Measurements from ENCODE around the gene HBA1.
"Not testable (repeated sequence)": the region's sequence is repeated elsewhere in the genome, so short reads cannot be mapped to it uniquely, and the experiment has no call there.

HBA1 gene

GRCh38 chr16:176477-177382 lies at the start of gene HBA1:
Gene HBA1, plus strand, starts transcription at chr16:176680. Its CDS starts 37 bp downstream, at chr16:176717.
- not testable (repeated sequence) for DNase-seq

DNA sequence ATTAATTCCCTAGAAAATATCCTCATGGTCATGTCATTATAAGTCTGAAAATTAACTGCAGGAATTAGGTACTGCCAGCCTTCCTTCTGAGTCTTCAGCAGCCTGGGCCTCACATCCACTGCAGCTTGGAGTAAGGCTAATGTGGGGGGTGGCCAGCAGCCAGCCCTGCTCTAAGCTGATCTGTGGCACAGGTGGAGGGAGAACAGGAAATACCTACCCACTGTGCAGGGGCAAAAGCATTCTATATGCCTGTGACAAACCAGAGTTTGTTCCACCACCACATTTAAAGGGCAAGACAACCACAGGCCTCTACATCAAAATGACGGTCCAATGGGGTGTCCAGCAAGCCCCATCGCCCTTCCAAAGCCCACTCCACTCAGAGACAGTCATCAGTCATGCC lies 47.4 kb upstream of the HBA1 start:
- no peak for DNase-seq

- DNase-seq: no peak
These were observed 45.8 kb upstream of the HBA1 start for GRCh38 chr16:130533-131173.

DNA sequence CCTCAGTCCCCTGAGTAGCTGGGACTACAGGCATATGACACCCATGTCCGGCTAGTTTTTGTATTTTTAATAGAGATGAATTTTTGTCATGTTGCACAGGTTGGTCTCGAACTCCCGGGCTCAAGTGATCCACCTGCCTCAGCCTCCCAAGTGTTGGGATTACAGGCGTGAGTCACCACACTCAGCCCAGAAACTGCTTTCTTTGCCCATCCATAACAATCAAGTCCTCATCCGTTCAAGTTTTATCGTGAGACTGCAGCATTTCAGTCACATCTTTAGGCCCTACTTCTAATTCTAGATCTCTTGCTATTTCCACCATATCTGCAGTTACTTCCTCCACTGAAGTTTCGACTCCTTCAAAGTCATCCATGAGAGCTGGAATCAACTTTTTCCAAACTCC lies 44.4 kb upstream of the HBA1 start:
- DNase-seq: no peak

DNA sequence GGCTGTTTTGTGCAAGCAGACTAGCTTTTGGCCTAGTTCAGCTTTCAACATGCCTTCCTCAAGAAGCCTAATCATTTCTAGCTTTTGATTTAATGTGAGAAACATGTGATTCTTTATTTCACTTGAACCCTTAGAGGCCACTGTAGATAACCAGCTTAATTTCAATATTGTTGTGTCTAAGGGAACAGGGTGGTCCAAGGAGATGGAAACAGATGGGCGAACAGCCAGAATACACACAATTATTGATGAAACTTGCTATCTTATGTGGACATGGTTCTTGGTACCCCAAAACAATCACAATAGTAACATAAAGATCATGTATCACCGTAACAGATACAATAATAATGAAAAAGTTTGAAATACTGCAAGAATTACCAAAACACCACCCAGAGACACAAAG lies 42.8 kb upstream of the HBA1 start:
- no peak for DNase-seq

GRCh38 chr16:138049-138417 lies 38.4 kb upstream of the HBA1 start:
- no peak for DNase-seq

- DNase-seq: no peak
These were observed 36.2 kb upstream of the HBA1 start for GRCh38 chr16:140175-140857.

DNA sequence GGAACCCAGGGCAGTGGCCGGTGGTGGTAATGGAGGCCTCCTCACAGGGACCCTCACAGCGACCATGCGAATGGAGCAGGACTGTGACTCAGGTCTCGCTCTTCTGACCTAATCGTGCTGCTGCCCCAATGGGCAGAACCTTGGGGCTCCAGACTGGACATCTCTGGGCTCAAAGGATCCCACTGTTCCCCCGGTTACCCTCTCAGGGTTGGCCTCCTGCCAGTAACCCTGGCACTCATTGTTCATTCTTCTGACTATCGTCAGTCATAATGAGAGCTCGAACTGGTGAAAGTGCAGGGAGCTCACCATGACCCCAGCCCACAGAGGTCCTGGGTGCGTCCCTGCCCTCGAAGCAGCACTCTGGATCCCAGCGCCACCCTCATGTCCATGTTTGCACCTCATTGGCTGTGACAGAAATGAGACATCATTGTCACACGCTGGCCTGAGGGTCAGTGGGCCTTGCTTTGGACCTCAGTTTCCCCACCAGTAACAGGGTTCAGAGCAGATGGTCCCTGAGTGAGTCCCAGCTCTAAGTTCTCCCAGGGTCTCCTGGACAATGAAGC lies 34.0 kb upstream of the HBA1 start:
- no peak for DNase-seq

- DNase-seq: no peak
These were observed 33.4 kb upstream of the HBA1 start for GRCh38 chr16:143047-143446.

DNA sequence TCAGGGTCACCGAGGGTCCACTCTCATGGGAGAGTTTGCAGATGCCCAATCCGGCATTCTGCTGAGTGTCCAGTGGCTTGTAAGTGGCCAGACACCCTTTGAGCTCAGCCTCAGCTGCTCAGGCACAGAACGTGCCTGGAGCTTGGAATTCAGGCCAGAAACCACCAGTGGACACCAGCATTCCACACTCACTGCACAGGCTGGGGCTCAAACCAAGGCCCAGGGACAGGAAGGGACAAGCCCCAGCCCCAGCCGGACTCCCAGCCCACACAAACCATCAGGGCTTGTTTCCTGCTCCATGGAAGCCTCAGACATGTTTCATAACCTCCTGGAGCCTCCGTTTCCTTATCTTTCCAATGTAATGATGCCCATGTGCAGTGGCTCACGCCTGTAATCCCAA lies 33.0 kb upstream of the HBA1 start:
- no peak for DNase-seq

DNA sequence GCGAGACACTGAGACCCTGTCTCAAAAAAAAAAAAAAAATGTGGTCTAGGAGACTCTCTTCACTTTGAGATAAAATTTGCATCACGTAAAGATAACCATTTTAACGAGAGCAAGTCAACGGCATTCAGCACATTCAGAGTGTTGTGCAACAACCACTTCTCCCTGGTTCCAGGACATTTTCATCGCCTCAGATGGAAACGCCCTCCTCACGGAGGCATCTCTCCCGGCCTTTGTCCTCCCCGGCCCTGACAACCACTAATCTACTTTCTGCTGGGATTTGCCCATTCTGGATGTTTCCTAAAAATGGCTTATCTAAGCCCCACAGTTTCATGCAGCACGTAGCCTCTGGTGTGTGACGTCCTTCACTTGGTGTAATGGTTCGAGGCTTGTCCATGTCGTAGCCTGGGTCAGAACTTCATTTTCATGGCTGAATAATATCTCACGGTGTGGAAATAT lies 31.7 kb upstream of the HBA1 start:
- DNase-seq: no peak

DNA sequence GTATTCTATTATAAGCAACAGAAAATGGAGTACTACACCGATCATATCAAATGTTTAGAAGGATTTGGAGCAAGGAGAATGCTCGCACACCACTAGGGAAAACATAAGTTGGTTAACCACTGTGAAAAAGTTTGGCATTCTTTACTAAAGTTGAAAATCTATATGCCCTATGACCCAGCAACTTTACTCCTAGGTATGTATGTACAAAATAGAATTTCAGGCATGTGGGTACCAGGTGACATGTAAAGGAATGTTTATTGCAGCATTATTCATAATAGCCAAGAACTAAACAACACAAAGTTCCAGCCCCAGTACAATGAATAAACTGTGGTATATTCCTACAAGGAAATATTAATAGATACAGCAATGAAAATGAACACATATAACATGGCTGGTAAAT lies 29.8 kb upstream of the HBA1 start:
- no peak for DNase-seq

GRCh38 chr16:149024-149660 lies 27.3 kb upstream of the HBA1 start:
- no peak for DNase-seq

GRCh38 chr16:152141-153128 lies 24.0 kb upstream of the HBA1 start, which contains the start of gene HBZ:
Gene HBZ, plus strand, starts transcription at chr16:152644. Its CDS starts 266 bp downstream, at chr16:152910.
- DNase-seq: no peak

DNA sequence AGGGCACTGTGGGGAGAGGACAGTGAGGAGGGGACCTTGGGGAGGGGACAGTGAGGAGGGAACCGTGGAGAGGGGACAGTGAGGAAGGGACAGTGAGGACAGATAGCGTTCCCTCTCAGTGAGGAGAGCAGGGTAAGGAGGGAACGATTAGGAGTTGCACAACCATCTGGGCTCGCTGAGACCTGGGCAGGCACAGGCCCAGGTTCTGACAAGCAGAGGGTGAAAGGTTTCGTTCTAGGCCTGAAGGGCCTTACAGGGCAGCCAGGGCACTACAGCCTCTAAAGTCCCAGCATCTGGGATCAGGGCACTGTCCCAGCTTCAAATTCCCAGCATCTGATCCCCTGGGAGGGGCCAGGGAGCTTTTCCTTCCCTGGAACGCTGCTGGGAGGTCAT lies 23.4 kb upstream of the HBA1 start:
- DNase-seq: not testable (repeated sequence)

DNA sequence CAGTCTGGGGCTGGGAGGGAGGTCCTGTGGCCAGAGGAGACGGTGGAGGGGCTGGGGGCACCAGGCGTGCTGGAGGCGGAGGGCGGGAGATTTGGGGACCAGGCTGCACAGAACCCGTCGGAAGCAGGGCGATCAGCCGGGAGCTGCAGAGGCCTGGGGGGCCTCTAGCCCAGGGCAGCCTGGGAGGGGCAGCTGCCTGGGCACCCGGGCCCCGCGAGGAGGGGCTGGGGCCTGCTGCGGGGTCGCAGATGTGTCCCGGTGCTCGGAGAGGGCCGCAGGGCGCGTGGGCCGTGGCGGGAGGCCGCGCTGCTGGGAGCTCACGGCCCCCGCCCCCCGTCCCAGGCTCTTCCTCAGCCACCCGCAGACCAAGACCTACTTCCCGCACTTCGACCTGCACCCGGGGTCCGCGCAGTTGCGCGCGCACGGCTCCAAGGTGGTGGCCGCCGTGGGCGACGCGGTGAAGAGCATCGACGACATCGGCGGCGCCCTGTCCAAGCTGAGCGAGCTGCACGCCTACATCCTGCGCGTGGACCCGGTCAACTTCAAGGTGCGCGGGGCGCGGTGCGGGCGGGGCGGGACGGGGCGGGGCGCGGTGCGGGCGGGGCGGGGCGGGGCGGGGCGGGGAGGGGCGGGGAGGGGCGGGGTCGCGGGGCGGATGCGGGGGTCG lies 22.8 kb upstream of the HBA1 start:
- not testable (repeated sequence) for DNase-seq

DNA sequence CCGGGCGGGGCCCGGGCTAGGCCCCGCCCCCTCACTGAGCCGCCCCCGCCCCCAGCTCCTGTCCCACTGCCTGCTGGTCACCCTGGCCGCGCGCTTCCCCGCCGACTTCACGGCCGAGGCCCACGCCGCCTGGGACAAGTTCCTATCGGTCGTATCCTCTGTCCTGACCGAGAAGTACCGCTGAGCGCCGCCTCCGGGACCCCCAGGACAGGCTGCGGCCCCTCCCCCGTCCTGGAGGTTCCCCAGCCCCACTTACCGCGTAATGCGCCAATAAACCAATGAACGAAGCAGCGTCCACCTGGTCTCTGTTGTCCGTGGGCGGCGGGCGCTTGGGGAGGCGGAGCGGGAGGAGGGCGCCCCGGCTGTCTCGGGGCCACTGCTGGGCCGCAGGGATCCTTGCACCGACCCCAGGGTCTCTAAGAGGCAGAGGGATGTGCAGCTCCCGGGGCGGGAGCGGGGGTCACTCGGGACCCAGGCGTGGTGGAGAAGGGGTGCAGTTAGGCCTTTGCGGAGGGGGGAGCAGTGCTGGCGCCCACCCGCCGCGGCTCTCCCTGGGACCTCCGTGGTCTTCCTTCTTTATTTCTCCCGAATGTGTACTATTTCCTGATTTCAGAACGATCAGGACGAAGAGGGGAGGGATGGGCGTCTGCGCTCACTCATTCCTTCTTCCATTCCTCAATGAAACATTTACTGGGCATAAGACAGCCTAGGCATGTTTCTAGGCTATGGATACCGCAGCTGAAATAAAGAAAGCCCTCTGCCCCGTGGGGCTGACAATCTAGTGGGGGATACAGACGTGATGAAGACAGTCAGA lies 22.1 kb upstream of the HBA1 start:
- no peak for DNase-seq

DNA sequence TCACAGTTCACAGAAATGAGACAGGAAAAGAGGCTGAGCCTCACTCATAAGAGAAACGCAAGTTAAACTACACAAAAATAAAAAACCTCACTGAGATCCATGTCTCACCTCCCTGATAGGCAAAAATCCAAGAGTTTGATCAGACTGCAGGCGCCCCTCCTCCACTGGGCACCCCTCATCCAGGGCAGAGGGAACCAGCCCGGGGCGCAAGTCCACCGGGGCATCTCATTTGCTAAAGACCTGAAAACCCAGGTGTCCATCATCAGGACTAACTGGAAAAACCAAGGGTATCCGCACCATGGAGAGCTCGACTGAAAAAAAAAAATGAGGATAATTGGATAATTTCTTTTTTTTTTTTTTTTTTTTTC lies 21.5 kb upstream of the HBA1 start:
- DNase-seq: no peak

- no peak for DNase-seq
These were observed 17.2 kb upstream of the HBA1 start for GRCh38 chr16:159136-159849.
